ENCODE results near the gene KDM2A.

KDM2A gene

DNA sequence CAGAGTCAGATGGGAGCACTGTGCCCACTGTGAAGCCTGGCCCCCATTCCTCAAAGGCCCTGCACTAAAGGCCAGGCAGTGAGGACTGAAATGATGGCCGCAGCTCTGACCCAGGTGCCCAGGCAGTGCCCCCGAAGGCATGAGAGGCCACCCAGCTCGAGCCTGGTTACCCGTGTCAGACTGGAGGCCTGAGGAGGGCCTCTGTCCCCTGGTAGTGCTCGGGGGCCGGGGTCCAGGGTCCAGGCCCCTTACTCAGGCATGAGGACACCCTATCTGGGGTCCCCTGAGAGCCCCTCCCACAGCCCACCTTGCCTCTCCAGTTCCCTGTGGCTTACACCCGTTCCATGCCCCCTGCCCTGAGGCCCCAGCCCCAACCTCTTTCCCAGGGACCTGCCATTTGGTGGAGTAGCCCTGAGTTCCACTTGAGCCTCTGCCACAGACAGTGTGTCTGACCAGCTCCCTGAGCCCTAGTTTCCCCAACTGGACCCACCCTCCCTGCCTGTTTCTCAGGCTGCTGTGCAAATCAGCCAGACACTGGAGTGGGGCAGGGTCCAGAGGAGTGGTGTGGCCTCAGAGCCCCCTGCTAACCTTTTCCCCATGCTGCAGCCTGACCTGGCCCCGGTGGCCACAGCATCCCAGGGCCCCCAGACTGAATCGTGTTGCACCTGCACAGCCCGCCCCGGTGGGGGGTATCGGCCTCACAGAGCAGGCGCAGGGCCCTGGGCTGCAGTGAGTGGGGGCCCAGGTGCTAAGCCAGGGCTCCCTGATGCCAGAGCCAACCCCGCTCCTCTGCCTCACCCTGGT, 159.3 kb downstream of the KDM2A start:
- CTCF ChIA-PET, result interaction anchor here (1.1 to 7.0 kb wide), 8 partner anchors 8 to 73 kb away, joined by 3 to 48 read pairs (median 8); partner anchors contain the start of gene ANKRD13D
- TF ChIP-seq CTCF (IDR thresholded peaks at IDR 0.05; ENCODE audit: insufficient read depth, low read length, missing control alignments), result no peak
- H3K4me3 ChIP-seq (ENCODE audit: low read depth, low read length), result no peak overlapping the region
- no peak for DNase-seq (ENCODE audit: low read depth, low spot score)
- POLR2A ChIA-PET, result interaction anchor here (0.7 to 2.9 kb wide), 3 partner anchors 10 to 39 kb away, joined by 3 to 18 read pairs (median 8); partner anchors contain the start of genes ANKRD13D and SSH3

DNA sequence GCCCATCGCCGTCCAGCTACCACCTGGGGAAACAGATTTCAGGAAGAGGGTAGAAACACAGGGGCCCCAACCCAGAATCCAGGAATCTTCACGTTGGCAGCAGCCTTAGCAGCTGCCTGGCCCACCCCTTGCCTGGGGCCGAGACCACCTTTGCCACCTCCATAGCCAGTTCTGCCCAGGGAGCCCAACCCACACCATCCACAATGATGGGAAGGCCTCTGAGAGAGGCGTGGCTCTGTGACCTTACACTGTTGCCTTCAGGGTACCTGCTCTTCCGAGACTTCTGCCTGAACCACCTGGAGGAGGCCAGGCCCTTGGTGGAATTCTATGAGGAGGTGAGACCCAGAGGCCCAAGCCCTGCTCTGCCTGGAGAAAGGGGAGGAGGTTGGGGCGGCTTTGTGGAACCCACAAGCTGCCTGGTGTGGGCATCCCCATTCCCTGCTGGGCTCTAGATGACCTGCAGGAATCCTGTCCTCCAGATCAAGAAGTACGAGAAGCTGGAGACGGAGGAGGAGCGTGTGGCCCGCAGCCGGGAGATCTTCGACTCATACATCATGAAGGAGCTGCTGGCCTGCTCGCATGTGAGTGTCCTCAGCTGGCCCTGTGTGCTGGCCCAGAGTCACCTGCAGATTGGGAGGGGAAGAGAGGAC, 160.0 kb downstream of the KDM2A start:
- no peak for TF ChIP-seq CTCF (IDR thresholded peaks at IDR 0.05; ENCODE audit: insufficient read depth, low read length, missing control alignments)
- POLR2A ChIA-PET, result interaction anchor here (2.9 kb wide), 1 partner anchor 9 kb away, joined by 18 read pairs; the partner anchor contains the start of gene ANKRD13D
- no peak for DNase-seq (ENCODE audit: low read depth, low spot score)
- CTCF ChIA-PET, result interaction anchor here (1.1 to 7.0 kb wide), 5 partner anchors 9 to 72 kb away, joined by 3 to 48 read pairs (median 5); partner anchors contain the start of gene ANKRD13D
- H3K4me3 ChIP-seq (ENCODE audit: low read depth, low read length), result no peak overlapping the region

- POLR2A ChIA-PET, result interaction anchor here (2.9 kb wide), 1 partner anchor 8 kb away, joined by 18 read pairs; the partner anchor contains the start of gene ANKRD13D
- TF ChIP-seq CTCF (IDR thresholded peaks at IDR 0.05; ENCODE audit: insufficient read depth, low read length, missing control alignments), result no peak
Measured at GRCh38 chr11:67279589-67280340, 160.7 kb downstream of the KDM2A start.

GRCh38 chr11:67280341-67280787, 161.3 kb downstream of the KDM2A start:
- ChIA-PET POLR2A (no interaction called here), CTCF (interaction anchor here (1.0 to 7.0 kb wide), 4 partner anchors 13 to 71 kb away, joined by 3 to 48 read pairs (median 4); no protein-coding TSS in a partner anchor)
- no peak for DNase-seq (ENCODE audit: low read depth, low spot score)
- TF ChIP-seq CTCF (IDR thresholded peaks at IDR 0.05; ENCODE audit: insufficient read depth, low read length, missing control alignments), result no peak
- H3K4me3 ChIP-seq (ENCODE audit: low read depth, low read length), result no peak overlapping the region

More at GRCh38 chr11:67279589-67280340, 160.7 kb downstream of the KDM2A start:
- no peak overlapping the region for H3K4me3 ChIP-seq (ENCODE audit: low read depth, low read length)
- CTCF ChIA-PET, result interaction anchor here (1.0 to 7.0 kb wide), 6 partner anchors 9 to 72 kb away, joined by 3 to 48 read pairs (median 4); partner anchors contain the start of gene ANKRD13D
- no peak for DNase-seq (ENCODE audit: low read depth, low spot score)

DNA sequence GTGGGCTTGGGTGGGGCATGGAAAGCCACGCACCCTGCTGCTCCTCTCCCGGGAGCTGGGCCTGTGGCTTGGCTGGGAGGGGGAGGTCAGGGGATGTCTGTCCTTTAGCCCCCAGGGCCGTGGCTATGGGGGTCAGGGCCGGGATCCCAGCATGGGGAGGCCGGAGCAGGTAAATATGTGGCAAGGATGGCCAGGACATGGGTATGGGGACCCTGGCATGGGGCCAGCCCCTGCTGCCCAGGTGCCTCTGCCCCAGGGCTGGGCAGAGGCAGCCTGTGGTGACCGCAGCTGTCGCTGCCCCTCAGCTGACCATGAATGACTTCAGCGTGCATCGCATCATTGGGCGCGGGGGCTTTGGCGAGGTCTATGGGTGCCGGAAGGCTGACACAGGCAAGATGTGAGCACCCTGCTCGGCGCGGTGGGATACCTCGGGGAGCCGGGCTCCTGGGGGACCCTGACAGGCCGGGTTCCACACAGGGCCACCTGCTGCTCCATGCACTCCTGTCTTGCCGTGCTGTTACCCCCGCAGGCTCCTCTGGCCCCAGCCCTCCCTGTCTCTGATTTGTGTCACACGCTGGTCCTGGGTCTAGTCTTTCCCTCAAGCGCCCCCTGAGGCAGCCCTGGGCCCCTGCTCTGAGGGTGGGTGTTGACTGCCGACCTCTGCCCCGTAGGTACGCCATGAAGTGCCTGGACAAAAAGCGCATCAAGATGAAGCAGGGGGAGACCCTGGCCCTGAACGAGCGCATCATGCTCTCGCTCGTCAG, 161.9 kb downstream of the KDM2A start:
- DNase-seq (ENCODE audit: low read depth, low spot score), result no peak
- no peak for TF ChIP-seq CTCF (IDR thresholded peaks at IDR 0.05; ENCODE audit: insufficient read depth, low read length, missing control alignments)
- POLR2A ChIA-PET, result no interaction called here
- CTCF ChIA-PET, result interaction anchor here (1.0 to 7.0 kb wide), 3 partner anchors 13 to 70 kb away, joined by 3 to 48 read pairs (median 5); no protein-coding TSS in a partner anchor
- H3K4me3 ChIP-seq (ENCODE audit: low read depth, low read length), result no peak overlapping the region
